GM18868 (cell line): Measurements from ENCODE around the gene MMP25.

ENCODE experiments used
- ATAC-seq: cut with Tn5 transposase; IDR thresholded peaks from one replicate; pipeline ENCODE4 v1.9.1; 2021; ENCODE audit warnings: mild to moderate bottlenecking, moderate library complexity; ENCODE audit not compliant: unreplicated experiment

Gene MMP25, protein sequence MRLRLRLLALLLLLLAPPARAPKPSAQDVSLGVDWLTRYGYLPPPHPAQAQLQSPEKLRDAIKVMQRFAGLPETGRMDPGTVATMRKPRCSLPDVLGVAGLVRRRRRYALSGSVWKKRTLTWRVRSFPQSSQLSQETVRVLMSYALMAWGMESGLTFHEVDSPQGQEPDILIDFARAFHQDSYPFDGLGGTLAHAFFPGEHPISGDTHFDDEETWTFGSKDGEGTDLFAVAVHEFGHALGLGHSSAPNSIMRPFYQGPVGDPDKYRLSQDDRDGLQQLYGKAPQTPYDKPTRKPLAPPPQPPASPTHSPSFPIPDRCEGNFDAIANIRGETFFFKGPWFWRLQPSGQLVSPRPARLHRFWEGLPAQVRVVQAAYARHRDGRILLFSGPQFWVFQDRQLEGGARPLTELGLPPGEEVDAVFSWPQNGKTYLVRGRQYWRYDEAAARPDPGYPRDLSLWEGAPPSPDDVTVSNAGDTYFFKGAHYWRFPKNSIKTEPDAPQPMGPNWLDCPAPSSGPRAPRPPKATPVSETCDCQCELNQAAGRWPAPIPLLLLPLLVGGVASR

DNA sequence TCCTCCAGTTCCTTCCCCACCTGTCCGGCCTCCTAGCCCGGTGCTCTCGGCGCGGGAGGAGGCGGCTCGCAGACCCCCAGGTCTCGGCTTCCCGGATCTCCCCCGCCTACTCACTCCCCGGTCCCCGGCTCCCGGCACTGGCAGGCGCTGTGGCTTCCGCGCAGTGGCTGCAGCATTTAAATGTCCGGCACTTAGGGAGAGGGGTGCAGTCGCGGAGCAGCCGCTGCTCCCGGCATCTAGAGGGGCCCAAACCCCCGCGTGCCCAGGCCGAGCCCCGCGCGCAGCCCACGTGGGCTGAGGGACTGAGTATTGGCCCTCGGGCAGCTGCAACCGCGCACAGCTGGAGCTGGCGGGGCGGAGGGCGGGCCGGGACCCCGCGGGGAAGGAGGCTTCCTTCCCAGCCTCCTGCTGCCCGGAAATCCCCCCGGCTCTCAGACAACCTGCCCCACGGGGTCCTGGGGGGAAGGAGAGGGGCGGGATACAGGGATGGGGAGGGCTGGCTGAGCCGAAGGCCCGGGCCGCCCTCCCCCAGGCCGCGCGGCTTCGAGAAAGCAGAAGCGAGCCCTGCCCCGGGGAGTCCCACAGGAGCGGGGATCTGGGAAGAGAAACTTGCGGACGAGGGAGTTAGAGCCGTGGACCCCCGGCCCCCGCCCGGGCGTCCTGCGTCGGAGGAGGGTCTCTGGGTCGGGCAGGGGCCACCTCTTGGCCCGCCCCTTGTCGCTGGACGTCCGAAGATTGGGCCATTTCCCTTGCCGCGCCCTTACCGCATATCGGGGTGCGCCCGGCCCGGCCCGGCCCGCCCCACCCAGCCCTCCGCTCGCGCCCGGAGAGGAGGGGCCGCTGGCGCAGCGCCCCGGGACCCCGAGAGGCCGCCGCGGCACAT is at the start of gene MMP25:
Gene MMP25 (plus strand): TSS at position 804 of the 883 bp plus-strand sequence. CDS start 357 bp downstream, outside the sequence.
- no peak for ATAC-seq

DNA sequence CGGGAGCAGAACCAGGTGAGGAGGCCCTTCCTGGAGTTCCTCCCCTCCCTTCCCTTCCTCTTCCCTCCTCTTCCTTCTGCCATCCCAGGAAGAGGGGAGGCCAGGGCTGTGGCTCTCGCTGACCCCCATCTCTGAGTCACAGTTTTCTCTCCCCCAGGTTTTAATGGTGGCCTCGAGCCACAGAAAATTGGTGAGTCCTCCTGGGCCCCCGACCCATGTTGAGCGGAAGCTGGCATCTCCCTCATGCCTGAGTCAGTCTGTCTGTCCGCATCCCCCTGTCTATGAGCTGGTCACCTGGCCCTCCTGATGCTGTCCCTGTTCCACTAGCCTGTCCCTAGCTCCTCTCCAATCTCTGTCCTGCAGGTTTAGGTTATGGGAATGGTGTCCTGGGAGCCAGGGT is 46.4 kb upstream of the MMP25 start:
- ATAC-seq = no peak

DNA sequence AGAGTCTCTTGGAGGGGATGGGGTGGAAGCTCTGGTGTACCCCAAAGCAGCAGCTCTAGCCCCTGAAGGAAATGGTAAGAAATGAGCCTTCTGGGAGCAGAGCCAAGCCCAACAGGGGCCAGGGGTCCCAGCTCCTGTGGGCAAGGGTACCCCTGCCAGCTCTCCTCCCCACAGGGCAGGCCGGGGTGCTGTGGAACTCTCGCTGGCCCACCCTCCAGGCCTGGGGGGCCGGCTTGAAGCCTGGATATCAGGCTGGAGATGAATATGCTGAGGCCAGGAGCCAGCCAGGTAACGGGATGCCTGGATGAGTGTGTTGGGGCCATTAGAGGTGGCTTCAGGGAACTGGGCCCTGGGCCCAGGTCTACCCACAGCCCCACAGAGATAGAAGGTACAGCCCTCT is 45.8 kb upstream of the MMP25 start:
- ATAC-seq = no peak

DNA sequence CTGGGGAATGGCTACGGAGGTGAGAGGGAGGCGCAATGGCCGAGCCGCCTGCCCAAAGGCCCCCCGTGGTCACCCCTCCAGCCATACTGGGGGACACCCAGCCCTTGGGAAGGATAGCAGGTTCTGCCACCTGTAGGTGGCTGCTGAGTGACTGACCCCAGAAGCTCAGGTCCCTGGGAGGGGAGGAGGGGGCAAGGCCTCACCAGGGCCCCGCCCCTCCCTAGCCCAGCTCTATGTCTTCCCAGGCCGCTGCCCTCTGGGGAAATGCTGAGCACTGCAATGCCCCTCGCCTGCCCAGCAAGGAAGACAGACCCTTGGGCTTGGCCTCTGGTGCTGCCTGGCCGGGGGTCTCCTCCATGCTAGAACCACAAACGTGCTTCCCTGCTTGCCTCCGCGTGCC is 45.0 kb upstream of the MMP25 start:
- ATAC-seq = no peak

DNA sequence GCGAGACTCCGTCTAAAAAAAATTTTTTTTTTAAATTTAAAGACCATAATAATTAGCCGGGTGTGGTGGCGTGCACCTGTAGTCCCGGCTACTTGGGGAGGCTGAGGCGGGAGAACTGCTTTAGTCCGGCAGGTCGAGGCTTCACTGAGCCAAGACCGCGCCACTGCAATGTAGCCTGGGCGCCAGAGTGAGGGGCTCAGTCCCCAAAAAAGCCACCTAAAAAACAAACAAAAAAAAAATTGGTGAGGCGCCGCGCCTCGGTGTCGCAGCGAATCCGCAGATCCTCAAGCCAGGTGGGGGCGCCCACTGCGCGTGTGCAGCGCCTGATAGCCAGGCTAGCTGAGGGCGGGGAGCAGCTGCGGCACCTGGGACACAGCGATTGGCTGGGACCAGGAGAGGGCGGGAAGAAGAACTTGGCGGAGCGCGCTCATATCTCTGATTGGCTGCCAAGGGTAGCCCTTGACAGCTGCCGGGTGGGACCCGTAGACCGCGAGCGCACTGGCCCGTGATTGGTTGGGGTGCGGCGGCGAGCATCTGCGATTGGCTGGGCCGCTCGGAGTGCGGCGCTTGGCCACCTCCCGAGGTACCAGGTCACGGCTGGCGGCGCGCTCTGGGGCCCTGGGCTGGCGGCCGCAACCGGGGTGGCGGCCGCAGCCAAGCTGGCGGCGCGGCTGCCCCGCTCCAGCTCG is 42.6 kb upstream of the MMP25 start:
- peak; percentile 97 for ATAC-seq

DNA sequence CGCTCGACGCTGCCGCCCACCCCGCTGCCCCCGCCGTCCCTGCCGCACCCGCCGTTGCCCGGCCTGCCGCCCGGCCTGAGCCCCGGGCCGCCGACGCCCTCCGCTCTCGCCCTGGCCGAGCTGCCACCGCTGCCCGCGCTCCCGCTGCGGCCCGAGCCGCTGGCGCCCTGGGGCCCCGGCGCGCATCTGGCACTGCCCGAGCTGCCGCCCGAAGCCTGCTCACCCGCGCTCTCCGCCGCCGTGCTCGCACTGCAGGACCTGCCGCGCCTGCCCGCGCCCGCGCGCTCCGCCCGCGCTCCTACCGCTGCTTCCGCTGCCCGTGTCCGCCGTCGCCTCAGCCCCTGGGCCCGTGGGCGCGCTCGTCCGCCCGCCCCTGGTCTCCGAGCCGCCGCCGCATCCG is 42.0 kb upstream of the MMP25 start:
- ATAC-seq = peak; percentile 4

DNA sequence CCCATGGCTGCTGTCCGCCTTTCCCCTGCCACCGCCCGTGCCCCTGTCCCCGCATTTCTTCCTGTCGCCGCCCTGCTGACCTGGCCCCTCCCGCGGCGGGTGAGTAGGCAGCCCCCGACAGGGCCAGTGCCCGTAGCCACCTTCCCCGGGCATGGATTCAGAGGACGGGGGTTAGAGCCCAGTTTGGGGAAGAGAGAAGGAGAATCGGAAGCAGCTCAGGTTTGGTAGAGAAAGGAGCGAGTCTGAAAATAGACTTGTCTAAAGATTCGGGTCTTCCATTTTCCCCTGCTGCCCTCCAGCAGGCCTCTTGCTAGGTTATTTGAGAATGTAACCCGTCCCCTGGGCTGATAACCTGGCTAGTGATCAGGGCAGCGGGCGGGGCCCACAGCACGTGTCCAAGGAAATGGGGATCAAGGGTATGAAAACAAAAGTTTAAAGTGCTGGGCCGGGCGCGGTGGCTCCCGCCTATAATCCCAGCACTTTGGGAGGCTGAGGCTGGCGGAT is 41.5 kb upstream of the MMP25 start:
- ATAC-seq = no peak

DNA sequence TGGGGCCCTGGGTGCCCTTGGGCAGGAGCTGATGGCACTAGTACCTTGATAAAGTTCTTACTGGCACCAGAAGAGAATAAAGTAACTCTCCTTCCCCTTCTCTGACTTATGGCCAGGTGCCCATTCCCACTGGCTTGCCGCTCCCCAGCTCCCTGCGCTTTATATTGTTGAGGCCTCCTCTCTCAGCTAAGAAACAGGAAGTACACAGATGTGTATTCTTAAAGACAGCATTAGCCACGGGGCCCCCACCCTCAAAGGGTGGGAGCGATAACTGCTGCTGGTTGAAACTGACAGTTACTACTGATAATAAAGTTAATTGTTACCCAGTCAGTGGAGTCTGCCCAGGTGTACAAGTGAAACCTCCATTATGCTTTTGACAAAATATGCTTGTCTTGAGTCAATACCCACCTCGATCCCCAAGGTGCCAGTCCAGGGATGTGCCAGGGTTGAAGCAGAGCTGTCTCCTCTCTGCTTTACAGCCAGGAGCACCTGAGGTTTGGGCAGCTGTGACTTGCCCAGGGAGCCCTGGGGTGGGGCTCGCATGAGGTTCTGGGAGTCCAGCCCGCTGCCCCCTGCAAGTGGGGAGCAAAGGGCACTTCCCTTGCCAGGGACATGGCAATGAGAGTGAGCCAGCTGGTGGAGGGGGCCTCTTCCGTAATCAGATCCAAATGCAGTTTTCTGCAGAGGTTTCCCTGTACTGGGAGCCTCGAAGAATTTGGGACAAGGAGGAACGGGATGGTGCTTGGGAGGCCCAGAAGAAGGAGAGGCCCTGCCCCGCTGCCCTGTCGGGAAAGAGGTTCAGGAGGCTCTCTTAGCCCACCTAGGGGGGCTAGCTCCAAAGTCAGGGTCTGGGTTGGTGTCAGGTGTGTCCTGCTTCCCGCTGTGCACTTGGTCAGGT is 39.1 kb upstream of the MMP25 start:
- no peak for ATAC-seq

DNA sequence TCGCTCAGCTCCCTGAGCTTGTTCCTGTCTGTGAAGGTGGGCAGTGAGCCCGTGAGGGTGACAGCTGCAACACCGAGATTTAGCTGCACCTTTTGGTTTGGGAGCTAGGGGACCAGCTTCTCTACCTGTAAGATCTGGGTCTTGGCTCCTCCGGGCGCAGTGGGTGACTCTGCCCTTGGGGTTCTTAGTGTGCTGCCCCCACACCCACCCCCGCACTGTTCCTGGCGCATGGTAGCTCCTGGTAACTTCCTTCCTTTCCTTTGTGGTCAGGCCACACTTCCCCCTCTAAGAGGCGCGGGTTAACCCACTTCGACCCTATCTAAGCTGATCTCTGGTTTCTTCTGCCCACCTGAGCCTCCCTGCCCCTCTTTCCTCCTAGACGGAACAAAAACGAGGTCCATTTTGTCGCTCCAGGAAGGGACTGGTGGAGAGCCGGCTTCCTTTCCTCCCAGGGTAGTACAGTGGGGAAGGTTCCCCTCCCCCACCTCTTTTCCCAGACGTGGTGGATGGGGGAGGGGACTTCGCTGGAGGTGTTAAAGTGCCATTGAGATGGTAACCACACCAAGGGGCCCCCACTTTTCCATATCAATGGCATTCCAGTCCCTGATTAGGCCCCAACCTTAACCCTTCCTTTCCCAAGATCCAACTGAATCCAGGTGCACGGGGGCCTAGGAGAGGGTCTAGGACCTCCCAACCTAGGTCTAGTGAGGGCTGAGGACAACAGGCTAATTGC is 38.2 kb upstream of the MMP25 start:
- no peak for ATAC-seq

DNA sequence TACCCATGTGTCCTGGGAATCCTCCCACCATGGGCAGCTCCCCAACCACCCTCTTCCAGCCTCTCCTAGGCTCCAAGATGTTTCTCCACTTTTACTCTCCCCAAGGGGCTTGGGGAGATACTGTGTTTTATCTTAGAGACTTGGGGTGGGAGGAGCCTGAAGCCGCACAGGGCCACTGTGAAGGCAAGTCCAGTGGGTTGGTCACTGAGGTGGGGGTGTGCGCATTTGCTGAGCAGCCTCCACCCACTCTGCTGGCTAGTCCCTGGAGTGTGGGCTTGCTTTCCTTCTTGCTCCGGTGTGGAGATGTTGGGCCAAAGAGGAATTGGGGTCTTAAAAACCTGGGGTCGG is 37.7 kb upstream of the MMP25 start:
- ATAC-seq = no peak

DNA sequence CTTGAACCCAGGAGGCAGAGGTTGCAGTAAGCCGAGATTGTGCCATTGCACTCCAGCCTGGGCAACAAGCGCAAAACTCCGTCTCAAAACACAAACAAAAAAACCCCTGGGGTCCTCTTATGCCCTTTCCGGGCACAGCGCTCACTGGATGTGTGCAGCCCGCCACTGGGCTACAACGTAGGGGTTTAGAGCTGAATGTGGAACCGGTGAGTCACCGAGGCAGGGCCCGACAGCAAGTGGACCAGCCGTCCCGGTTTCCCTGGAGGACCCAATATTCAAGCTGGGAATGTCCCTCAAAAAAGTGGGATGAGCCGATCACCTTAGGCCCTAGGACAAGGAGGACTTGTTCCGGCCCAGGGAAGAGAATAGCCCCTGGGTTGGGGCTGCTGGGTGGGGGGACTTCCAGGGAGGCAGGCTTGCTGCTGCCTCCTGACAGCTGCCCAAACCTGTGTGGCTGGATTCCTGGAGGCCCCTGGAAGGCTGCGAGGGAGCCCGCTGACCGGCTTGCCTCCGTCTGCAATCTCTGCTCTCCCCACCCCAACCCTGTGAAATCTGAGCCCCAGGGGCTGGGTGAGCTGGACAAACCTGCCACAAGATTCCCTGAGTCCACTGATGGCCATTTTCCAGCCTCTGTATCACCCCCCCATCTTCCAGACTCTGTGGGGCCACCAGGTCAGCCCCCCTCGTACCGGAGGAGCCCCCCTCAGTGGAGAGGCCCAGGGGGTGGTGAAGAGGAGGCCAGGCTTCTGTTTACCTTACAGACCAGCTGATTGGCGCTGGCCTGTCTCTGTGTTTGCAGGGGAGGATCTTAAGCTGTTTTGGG is 36.6 kb upstream of the MMP25 start:
- ATAC-seq = no peak

DNA sequence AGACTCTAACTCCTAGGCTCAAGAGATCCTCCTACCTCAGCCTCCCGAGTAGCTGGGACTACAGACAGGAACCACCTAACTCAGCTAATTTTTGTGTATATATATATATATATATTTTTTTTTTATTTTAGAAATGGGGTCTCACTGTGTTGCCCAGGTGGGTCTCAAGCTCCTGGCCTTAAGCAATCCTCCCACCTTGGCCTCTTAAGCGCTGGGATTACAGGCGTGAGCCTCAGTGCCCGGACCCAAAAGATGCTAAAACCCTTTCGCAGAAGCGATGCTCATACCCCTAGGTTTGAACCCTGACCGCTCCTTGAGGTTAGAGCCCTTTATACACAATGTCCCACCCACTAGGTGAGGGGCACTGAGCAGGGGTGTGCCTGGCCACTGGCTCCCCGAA is 35.9 kb upstream of the MMP25 start:
- no peak for ATAC-seq

DNA sequence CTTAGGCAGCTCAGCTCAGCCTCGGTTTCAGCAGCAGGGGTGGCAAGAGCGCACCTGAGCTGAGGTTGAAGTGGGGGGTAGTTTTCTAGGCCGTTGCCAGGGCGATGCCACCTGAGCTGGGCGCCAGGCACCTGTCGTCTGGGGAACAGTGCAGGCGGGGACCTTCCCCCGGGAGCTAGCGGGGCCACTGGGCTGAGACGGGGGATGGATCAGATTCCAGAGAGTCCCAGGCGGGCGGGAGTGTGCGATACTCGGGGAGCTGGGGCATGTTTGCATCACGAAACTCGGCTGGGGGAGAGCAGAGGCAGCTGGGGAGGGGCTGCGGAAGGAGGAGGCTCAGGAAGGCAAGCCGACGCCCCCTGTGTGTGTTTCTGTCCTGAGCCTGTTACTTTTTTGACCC is 34.1 kb upstream of the MMP25 start:
- no peak for ATAC-seq

DNA sequence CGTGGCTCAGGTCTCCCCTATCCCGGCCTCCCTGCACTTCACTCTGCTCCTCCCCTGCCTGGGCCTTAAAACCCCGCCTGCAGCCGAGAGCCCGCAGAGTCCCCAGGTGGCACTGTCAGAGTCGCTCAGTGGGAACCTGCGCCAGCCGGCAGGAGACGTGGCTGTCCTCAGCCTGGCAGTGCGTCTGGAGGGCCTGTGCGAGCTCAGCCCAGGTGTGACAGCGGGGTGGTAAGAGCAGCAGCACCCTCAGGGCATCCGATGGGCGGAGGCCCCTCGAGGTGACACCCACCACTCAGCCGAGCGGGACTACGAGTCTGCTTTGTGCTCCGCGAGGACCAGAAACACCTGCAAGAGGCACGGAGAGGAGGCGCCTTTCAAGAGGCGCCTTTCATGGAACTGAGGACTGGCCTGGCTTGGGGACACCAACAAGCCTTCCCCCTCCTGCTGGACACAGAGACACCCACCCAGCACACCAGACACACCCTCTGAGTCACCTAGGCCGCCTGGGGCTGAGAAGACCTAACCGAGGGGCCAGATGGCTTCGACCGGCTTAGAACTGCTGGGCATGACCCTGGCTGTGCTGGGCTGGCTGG is 33.4 kb upstream of the MMP25 start, which contains the start of gene CLDN9:
Gene CLDN9 (plus strand): TSS at position 96 of the 593 bp plus-strand sequence. CDS start 440 bp downstream, at position 536.
- no peak for ATAC-seq

DNA sequence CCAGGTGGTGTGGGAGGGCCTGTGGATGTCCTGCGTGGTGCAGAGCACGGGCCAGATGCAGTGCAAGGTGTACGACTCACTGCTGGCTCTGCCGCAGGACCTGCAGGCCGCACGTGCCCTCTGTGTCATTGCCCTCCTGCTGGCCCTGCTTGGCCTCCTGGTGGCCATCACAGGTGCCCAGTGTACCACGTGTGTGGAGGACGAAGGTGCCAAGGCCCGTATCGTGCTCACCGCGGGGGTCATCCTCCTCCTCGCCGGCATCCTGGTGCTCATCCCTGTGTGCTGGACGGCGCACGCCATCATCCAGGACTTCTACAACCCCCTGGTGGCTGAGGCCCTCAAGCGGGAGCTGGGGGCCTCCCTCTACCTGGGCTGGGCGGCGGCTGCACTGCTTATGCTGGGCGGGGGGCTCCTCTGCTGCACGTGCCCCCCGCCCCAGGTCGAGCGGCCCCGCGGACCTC is 32.8 kb upstream of the MMP25 start:
- ATAC-seq = no peak

DNA sequence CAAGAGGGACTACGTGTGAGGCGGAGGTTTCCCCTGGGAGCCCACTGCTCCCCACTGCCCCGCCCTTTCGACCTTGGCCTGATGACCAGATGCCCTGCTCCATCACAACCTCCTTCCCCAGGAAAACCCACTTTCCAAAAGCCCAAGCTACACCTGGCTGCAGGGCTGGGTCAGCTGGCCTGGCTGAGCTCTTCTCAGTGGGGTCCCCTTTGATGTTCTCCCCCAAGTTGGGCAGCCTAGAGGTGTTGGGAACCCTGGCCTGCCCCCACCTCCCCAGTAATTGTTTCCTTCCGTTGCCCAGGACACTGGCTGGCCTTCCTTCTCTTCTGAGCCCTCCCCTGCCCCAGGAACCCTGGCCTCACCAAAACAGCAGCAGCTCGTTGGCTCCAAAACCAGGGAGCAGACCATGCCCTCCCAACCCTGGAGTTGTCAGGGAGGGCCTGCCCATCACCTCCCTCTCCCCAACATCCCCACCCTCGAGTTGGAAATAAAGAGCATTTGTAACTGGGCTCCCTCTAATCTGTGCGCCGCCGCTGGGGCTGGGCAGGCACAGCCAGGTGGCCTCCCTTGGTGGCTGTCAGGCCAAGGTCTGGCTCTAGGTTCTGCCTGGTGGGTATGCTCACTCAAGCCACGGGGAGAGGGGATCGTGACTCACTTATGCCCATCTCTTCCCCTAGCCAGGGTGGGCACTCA is 32.2 kb upstream of the MMP25 start:
- no peak for ATAC-seq

DNA sequence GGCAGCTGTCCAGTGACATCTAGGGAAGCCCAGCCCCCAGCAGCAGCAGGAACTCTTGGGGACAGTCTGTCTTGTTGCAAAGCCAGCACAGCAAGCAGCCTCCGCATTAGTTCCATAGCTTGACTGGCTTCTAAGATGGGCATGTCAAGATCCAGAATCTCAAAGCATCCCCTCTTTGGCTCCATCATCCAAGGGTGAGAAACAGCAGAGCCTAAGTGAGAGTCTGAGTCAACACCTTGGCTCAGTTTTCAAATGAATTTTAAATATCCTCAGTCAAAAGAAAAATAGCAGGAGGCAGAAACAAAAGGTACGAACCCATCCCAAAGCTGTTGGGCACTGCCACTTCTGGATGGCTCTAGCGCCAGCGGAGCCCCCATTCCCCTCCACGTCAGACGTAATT is 31.4 kb upstream of the MMP25 start:
- ATAC-seq = no peak
